Activated gamma-delta T cell treated with anti-CD3 and anti-CD28 coated beads, Interleukin-2, amount 50 U/mL, for 16 hours (primary cell): Measurements from ENCODE around the gene DIAPH1.
A peak's percentile ranks its signal among the peaks of the same experiment; 100 is the strongest.

Experiments used
- DNase-seq: peaks from one replicate; pipeline ENCODE4 v3.0.0-alpha.2; 2020; ENCODE audit warnings: low read depth

The DIAPH1 gene

DNA sequence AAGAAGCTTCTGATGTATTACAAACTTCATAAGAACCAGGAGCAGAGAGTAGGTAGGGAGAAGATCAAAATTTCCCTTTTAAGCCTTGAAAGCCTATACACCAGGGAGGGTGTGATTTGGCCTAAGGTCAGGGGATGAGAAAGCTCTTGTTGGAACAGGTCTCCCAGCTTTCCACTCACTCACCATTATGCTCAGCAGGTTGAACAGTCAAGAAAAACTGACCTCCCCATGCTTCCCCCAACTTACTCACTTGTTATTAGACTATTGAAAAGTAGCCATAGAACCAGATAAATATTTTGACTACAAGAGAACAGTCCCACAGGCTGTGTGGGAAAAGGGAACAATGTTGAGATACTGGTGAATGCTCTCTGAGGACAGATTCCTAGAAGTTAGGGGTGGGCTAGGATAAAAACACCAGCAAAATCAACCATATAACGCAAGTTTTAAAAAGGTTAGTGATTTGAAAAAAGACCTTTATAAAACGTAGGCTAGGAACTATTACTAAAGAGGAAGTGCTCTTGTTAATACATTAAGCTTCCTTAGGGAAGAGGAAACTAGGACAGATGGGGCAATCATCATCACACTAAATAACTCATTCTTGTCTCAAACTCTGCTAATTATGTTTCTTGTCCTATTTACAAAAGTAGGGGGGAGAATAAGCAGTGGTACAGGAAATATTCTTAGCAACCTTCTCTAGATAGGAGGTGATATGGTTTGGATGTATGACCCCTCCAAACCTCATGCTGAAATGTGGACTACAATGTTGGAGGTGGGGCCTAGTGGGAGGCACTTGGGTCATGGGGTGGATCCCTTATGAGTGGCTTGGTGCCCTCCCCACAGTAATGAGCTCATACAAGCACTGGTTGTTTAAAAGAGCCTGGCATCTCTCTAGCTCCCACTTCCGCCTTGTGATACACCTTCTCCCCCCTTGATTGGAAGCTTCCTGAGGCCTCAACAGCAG lies 98.9 kb downstream of the DIAPH1 start:
- no peak for DNase-seq

DNA sequence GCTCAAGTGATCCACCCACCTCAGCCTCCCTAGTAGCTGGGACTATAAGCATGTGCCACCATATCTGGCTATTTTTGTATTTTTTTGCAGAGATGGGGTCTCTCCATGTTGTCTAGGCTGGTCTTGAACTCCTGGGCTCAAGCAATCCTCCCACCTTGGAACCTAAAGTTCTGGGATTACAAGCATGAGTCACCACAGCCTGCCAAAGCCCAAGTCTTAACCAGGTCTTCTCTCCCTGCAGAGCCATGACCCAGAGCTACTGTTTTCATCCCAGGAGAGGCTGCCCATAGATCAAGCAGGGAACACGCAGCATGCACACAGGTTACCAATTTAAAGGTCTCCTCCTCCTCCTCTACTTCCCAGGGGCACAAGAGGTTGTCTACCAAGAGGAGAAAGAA lies 100.2 kb downstream of the DIAPH1 start:
- no peak for DNase-seq

DNA sequence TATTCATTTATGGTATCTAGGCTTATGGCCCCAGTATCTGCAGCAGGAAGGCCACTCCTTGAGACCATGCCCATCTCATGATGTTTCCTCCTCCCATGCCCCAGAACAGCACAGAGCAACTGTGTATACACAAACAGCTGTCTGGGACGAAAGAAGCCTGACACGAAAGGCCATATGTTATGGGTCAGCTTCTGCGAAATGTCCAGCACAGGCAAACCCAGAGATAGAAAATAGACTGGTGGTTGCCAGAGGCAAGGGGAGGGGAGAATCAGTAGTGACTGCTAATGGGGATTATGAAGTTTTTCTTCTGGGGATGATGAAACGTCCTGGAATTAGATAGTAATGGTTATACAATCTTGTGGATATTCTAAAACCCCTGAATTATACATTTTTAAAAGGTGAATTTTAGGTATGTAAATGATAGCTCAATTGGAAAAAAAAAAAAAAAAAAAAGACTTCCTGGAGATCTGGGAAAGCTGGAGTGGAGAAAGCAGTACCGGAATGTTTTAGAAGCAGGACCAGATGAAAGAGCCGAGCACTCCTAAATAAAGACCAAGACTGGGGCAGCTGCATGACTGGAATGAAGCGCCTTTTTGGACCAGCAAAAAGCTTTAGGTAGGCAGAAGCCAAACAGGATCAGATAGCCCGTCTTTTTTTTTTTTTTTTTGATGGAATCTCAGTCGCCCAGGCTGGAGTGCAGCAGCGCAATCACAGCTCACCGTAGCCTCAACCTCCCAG lies 100.8 kb downstream of the DIAPH1 start:
- DNase-seq = no peak

DNA sequence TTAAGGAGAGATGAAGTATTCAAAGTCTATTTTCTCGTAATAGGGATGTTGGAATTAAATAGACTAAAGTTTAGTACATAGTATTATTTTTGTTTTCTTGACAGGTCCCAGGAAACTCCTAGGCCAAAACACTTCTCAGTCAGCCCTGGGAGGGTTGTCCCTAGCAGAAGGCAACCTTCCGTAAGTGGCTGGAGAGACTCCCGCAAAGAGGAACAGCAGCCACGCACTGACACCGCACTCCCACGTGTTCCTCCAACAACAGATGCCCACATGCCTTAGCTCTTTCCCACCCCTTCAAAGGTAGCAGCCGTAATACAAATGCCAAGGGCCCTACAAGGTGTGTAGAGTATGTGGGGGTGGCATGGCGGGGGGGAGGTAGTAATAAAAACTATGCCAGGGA lies 101.5 kb downstream of the DIAPH1 start:
- DNase-seq = no peak

DNA sequence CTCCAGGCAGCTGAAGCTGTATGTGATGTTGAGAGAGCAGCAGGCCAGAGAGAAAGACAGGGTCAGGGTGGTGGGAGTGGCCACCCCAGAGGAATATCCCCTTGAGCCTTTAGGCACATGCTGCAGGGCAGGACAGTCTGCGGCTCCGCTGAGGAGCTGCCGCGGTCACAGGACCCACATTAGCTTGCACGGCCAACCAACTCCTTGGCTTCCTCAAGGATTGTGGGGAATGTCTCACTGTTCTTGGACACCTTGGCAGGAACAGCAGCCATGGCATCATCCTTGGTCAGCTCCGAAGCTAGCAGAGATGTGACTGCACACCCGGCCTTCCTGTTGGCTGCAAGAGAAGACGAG lies 102.2 kb downstream of the DIAPH1 start:
- DNase-seq = no peak

DNA sequence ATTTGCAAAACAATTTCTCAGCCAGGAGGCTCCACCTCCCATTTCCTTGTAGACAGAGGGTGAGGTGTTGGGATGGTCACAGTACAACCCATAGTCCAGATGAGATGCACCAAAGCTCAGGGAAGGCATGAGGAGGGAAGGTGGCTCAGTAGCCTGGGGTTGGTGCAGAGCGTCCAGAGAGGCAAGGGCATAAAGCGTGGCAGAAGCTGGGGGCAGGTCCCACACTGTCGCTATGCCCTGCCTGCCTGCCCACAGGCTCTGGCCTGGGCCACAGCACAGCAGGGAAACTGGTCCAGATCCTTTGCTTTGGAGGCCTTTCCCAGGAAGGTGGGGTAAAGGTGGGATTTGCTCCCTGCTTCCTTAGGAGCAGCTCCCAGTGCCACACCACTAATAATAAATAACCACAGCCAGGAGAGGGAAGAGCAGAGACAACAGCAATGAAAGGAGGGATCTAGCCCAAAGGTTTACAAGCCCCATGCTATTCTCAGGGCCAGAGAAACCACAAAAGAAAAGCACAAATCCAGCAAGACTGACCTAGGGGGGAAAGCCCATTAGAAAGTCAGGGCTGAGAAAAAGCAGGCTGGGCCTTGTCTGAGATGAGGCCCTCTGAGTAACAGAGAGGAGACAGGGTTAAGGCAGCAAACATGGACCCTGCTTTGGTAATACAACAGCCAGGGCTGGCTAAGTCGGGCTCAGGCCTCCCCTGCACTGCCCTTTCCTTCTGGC lies 102.7 kb downstream of the DIAPH1 start:
- DNase-seq = no peak

DNA sequence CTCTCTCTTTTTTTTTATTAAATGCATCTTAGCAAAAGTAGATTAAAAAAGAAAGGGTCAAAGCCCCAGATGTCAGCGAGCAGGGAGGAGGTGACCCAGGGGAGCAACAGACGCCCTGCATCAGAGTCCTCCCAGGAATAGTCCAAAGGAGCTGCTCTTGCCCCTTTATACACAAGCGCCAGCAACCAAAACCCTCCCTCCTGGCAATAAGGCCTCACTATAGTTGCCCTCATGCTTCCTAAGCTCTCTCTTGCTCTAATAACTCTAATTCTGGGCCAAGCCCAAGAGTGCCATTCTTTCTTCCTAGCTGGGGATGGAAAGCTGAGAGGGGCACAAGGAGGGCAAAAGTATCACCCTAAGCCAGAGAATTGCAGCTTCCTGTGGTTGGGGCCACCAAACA lies 103.7 kb downstream of the DIAPH1 start:
- DNase-seq = no peak

DNA sequence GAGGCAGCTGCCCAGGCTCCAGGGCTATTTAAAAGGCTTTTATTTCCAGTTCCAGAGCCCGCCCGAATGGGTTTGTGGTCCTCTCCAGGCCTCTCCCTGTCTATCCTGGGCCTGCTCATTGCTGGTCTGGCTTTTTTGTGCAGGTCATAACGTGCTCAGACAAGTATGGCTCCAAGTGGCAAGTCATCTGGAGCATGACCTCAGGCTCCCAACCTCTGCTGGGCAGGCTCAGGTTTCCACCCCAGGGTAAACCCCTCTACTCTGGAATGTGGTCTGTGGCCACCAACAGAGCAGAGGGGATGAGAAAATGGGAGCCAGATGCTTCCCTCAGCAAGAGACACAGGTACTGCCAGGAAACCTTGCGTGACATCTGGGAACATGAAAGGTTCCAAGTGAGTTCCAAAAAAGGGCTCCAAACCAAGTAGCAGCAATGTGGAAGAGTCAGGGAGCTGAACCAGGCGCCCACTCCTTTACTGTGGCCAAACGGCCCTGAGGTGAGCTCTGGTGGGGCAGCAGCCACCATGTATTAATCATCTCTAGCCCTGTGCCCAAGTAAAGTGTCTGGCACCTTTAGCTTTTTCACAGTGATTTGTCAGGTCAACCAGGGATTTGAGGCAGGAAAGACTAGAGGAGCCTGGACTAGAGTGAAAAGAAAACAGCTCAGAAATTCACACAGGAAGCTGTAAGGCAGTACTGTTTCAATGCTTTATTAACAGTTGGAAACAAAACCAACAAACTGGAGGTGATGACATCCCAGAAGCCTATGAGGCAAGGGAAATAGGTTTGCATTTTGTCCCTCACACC lies 104.3 kb downstream of the DIAPH1 start:
- no peak for DNase-seq

DNA sequence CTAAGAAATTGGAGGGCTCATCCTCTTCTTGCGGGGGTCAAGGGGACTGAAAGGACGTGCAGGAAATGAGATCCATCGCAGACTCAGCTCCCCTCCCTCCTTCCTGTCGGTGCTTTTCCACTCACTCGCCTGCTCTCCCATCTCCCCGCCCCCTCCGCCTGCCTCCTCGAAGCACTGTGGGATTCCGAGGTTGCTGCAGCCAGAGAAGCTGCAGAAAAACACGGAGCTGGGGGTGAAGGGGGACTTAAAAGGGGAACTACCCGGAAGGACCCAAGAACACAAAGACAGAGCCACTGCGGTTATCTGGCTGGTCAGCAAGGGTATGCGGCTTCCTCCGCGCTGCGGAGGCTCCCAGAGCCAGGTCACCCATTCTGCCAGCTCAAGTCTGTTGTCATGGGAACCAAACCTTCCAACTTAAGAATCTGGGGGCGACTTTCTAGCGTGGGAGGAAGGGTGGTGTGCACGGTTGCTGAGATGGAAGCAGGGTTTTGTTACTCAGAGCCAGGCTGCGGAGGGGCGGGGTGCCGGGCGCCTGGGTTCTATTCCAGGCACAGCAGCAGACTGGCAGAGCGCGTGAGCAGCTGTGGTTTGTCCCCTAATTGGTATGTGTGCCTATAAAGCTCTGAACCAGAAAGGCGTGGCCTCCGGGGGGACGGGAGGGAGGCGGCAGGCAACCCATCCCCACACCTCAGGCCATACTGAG lies 105.0 kb downstream of the DIAPH1 start:
- DNase-seq = peak; percentile 30

DNA sequence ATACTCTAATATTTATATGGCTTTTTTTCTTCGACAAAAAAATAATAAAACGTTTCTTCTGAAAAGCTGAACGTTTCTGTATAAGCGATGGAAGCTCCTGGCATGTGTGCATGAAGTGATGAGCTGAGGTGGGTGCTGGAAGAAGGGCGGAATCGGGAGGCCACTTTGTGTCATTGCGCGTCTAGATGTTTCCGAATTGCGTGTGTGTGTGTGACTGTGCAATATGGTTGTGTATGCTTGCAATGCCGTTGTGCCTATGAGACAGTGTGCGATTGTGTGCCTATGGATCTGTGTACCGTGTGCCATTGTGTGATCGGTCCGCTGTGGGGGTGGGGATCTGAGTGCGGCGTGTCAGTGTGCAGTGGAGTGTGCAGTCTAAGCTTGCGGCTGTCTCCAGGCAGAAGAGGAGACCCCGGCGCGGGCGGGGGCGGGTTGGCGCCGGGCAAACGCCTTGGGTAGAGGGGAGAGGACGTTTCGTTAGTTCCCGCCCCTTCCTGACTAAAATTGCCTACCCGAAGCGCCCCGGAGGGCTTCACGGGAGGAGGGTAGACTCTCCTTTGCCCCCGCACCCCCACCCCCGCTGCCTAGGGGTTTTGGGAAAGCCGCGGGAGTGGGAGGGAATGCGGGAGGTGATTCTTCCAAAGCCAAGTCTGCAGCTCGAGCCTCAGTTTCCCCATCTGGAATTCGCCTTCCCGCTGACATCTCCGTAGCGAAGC lies 105.7 kb downstream of the DIAPH1 start:
- no peak for DNase-seq

DNA sequence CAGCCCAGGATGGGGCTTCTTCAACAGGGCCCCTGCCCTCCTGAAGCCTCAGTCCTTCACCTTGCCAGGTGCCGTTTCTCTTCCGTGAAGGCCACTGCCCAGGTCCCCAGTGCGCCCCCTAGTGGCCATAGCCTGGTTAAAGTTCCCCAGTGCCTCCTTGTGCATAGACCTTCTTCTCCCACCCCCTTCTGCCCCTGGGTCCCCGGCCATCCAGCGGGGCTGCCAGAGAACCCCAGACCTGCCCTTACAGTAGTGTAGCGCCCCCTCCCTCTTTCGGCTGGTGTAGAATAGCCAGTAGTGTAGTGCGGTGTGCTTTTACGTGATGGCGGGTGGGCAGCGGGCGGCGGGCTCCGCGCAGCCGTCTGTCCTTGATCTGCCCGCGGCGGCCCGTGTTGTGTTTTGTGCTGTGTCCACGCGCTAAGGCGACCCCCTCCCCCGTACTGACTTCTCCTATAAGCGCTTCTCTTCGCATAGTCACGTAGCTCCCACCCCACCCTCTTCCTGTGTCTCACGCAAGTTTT lies 106.3 kb downstream of the DIAPH1 start:
- peak; percentile 76 for DNase-seq

DNA sequence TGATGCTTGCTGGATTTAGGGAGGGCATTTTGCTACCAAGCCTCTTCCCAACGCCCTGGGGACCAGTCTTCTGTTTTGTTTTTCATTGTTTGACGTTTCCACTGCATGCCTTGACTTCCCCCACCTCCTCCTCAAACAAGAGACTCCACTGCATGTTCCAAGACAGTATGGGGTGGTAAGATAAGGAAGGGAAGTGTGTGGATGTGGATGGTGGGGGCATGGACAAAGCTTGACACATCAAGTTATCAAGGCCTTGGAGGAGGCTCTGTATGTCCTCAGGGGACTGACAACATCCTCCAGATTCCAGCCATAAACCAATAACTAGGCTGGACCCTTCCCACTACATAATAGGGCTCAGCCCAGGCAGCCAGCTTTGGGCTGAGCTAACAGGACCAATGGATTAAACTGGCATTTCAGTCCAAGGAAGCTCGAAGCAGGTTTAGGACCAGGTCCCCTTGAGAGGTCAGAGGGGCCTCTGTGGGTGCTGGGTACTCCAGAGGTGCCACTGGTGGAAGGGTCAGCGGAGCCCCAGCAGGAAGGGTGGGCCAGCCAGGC lies 107.0 kb downstream of the DIAPH1 start:
- DNase-seq = no peak

DNA sequence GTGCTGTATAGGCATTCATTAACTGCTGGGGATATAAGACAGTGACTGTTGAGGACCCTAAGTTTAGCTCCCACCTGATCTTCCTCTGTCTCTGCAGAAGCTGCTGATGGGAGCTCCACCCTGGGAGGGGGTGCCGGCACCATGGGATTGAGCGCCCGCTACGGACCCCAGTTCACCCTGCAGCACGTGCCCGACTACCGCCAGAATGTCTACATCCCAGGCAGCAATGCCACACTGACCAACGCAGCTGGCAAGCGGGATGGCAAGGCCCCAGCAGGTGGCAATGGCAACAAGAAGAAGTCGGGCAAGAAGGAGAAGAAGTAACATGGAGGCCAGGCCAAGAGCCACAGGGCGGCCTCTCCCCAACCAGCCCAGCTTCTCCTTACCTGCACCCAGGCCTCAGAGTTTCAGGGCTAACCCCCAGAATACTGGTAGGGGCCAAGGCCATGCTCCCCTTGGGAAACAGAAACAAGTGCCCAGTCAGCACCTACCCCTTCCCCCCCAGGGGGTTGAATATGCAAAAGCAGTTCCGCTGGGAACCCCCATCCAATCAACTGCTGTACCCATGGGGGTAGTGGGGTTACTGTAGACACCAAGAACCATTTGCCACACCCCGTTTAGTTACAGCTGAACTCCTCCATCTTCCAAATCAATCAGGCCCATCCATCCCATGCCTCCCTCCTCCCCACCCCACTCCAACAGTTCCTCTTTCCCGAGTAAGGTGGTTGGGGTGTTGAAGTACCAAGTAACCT lies 107.8 kb downstream of the DIAPH1 start:
- no peak for DNase-seq

DNA sequence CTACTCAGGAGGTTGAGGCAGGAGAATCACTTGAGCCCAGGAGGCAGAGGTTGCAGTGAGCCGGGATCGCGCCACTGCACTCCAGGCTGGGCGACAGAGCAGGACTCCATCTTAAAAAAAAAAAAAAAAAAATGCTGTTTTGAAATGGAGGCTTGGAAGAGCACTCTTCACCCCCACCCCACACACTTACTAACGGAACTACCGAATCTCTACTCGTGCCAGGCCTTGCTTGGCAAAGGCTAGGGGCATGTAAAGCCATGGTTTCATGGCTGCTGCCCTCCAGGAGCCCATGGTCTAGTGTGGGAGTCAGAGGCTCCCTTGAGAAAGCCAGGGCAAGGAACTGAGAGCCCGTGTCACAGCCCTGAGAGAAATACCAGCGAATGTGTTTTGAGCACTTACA lies 108.6 kb downstream of the DIAPH1 start:
- no peak for DNase-seq

DNA sequence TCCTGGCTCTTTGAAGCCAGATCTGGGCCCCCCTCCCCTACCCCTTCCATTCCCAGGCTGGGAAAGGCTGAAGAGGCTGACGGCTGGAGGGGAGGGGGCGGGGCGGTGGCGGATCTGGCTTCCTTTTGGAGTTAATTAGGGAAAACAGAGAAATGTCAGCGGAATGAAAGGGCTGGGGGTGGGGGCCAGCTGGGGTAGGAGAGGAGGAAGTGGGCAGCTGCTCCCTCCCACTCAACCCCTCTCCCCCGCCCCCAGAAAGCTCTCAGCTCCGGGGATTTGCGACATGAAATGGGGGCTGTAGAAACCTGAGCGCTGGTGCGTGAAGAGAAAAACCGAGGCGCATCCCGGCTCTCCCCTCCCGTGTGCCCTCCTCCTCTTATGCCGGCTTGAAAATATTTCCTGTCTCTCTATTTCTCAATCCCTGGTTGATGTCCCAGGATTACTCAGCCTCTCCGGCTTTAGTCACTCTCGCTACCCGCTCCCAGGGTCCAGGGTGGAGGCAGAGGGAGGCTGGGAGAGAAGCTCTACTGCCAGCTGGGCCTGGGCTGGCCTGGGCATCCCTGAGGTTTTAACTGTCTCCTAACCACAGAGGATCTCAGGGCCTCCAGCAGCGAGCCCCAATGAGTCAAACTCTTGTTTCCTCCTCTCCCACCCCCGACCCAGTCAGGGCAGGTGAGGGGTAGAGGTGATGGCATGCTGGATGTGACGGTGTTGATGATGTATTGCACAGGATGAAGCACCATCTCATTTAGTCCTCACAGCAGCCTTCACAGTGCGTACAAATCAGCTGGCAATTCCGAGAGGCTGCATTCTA lies 109.8 kb downstream of the DIAPH1 start:
- DNase-seq = no peak

DNA sequence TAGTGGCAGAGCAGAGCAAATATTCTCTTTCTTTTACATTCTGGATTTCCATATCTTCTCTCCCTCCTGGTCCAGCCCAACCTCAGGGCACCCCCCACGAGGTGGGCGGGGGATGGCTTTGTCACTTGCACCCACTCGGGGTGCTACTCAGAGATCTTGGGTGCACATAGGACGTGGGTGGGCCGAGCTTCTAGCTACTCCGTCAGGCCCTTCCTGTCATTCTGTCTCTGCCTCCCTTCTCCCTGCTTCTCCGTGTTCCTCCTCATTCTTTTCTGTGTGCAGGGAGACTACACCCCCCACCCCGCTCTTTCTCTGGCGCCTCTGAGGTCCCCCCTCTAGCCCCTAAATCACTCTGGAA lies 110.4 kb downstream of the DIAPH1 start:
- no peak for DNase-seq

DNA sequence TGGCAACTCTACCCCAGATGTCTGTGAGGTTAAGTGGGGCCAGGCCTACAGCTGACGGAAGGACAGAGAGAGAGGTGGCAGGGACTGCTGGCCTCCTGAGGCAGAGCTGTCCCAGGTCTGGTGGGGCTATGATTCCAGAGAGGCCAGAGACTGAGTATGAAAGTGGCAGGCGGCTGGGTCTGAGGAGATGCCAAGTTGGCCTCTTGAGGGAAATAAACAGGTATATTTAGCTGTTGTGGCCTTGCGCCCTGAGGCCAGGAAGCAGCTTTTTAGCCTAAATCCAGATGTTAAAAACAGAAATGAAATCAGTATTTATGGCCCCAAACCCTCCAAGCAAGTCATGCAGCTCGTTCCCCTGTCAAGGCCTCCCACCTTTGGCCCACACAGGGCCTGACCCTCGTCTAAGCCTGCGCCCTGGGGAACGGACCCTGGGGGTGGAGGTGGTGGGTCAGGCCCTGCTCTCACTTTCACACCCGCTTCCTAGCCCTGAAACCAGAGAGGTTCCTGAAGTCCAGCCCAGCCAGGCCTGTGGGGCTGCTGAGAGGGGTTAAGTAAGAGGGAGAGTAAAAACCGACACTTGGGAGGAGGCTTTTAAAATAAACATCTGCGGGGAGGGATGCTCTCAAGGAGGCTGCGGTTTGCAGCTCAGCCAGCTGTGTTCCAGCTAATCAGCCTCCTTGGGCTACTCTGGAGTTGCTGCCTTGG lies 111.3 kb downstream of the DIAPH1 start:
- DNase-seq = no peak
